ENCODE data around the gene PDXP. TPM values are rescaled to one million over a fixed set of nuclear protein-coding genes. Genes with fewer than 3 reads are reported as not detected.

PDXP gene
- total and polyA plus RNA-seq, 2 of the 13 experiments (the other 11 are each of a cell fraction or from before 2014, with no cell fraction given): 58.2 to 70.6 TPM

DNA sequence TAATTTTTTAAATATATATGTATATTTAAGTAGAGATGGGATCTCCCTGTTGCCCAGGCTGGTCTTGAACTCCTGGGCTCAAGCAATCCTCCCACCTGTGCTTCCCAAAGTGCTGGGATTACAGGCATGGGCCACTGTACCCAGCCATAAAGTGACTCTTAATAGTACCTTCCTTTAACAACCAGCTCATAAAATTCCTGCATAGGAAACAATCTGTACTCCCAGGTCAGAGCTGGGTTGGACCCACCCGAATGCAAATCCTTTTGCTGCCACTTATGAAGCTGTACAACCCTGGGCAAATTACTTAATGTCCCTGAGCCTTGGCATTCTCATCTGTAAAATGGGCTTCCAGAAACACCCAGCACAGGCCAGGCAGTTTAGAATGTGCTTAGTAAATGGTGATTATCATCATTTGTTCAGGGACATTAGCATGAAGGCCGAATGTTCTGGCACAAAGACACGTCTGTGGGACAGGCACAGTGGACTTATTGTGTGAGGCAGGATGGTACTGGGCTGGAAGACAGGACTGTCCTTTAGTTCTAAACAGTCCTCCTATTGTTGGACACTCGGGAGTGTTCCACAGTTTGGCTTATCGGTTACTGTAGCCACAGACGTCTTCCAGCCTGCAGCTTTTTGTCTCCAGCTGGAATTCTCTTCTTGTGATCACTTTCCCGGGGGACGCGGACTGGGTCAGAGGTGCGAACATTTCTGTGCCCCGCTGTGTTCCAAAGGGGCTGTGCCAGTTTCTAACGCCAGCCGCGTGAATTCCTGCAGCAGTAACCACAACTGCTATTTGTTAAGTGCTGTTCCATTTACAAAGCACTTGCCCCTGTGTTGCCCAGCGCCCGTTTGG, 6.0 kb downstream of the PDXP start:
- ATAC-seq (0 out of 3 replicates have a peak, but pooled peaks have one; percentile 5), DNase-seq (ENCODE audit: low spot score) (peak; percentile 62), FAIRE-seq (no peak)
- Histone ChIP-seq H3K27ac (ENCODE audit: extremely low read length, insufficient read depth, low read length) (peak overlapping the region; percentile 30), H3K27me3 (ENCODE audit: control insufficient read depth in 1 of 2, insufficient read depth in 2 of 2, low read length in 2 of 2) (no peaks in the 10 kb centered on the region; a peak in 1 of 5 replicates), H3K79me2 (ENCODE audit: insufficient read depth, low read length) (peaks cover 55% of the 10 kb centered on the region), H3K4me2 (ENCODE audit: low read depth, low read length) (no peak overlapping the region), H2AFZ (ENCODE audit: low read length) (no peak overlapping the region), H3K9ac (ENCODE audit: insufficient read depth, low read depth, low read length) (peak overlapping the region; percentile 23; the same call in 1 of the 2 replicates), H3K36me3 (replicated peaks in 1 of 2; ENCODE audit: control insufficient read depth in 1 of 2, insufficient read depth in 2 of 2, low read length in 2 of 2) (peaks cover 17 to 29% of the 10 kb centered on the region in 2 experiments), H3K4me3 (replicated peaks in 1 of 3; ENCODE audit: insufficient read depth in 1 of 3, low read depth in 2 of 3, low read length in 3 of 3) (no peak overlapping the region), H4K20me1 (ENCODE audit: insufficient read depth, low read length) (peaks cover 59% of the 10 kb centered on the region), H3K9me3 (ENCODE audit: low read length) (no peaks in the 10 kb centered on the region), H3K4me1 (ENCODE audit: insufficient read depth, low read length) (peaks cover 71% of the 10 kb centered on the region)
- POLR2A ChIA-PET: interaction anchor here (1.4 to 11.2 kb wide), 4 partner anchors 11 to 27 kb away, joined by 3 to 242 read pairs (median 62); partner anchors contain the start of genes LGALS1 and SH3BP1
- BruUV-seq (replicated peaks): no TSS peak
- WGBS (ENCODE audit: low lambda C conversion rate): 80% methylated on average over 16 of the region's 16 CpGs
- intact Hi-C loops (cut with micrococcal nuclease; ENCODE audit: unreplicated experiment) (no loop called here), in situ Hi-C loops (cut with HindIII; ENCODE audit: extremely low pct_ligation_motif_present, low pct_unique_long_range_greater_than_20kb) (no loop called here)
- CTCF ChIA-PET (ENCODE audit: low intra/inter-chr PET ratio, low total read pairs): no interaction called here
- TF ChIP-seq, protein P1, sequence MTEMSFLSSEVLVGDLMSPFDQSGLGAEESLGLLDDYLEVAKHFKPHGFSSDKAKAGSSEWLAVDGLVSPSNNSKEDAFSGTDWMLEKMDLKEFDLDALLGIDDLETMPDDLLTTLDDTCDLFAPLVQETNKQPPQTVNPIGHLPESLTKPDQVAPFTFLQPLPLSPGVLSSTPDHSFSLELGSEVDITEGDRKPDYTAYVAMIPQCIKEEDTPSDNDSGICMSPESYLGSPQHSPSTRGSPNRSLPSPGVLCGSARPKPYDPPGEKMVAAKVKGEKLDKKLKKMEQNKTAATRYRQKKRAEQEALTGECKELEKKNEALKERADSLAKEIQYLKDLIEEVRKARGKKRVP (CRISPR knock-in tag; IDR thresholded peaks at IDR 0.05): no peak
- TF ChIP-seq, protein P2, sequence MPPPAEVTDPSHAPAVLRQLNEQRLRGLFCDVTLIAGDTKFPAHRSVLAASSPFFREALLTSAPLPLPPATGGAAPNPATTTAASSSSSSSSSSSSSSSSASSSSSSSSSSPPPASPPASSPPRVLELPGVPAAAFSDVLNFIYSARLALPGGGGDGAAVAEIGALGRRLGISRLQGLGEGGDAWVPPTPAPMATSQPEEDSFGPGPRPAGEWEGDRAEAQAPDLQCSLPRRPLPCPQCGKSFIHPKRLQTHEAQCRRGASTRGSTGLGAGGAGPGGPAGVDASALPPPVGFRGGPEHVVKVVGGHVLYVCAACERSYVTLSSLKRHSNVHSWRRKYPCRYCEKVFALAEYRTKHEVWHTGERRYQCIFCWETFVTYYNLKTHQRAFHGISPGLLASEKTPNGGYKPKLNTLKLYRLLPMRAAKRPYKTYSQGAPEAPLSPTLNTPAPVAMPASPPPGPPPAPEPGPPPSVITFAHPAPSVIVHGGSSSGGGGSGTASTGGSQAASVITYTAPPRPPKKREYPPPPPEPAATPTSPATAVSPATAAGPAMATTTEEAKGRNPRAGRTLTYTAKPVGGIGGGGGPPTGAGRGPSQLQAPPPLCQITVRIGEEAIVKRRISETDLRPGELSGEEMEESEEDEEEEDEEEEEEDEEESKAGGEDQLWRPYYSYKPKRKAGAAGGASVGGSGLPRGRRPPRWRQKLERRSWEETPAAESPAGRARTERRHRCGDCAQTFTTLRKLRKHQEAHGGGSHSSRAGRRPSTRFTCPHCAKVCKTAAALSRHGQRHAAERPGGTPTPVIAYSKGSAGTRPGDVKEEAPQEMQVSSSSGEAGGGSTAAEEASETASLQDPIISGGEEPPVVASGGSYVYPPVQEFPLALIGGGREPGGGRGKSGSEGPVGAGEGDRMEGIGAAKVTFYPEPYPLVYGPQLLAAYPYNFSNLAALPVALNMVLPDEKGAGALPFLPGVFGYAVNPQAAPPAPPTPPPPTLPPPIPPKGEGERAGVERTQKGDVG (CRISPR knock-in tag; IDR thresholded peaks at IDR 0.05; ENCODE audit: borderline replicate concordance): 0 out of 2 replicates have a peak, but pooled peaks have one; percentile 39
- TF ChIP-seq HNRNPL (IDR thresholded peaks at IDR 0.05; ENCODE audit: low read depth, low read length) (0 out of 2 replicates have a peak, but pooled peaks have one; percentile 42), RCOR2 (CRISPR knock-in tag; IDR thresholded peaks at IDR 0.05) (peak; percentile 94), GLI4 (CRISPR knock-in tag; IDR thresholded peaks at IDR 0.05; ENCODE audit: borderline replicate concordance) (no peak), KDM1A (CRISPR knock-in tag; IDR thresholded peaks at IDR 0.05) (peak; percentile 92; the same call in 1 of the 2 replicates), NFKBIZ (CRISPR knock-in tag; IDR thresholded peaks at IDR 0.05) (no peak), ELF4 (CRISPR knock-in tag; IDR thresholded peaks at IDR 0.05; ENCODE audit: borderline replicate concordance) (no peak), ZNF780A (CRISPR knock-in tag; IDR thresholded peaks at IDR 0.05) (0 out of 2 replicates have a peak, but pooled peaks have one; percentile 33), HDAC2 (CRISPR knock-in tag; IDR thresholded peaks at IDR 0.05) (0 out of 2 replicates have a peak, but pooled peaks have one; percentile 20), ZMYM2 (CRISPR knock-in tag; IDR thresholded peaks at IDR 0.05) (peak; percentile 56; the same call in 1 of the 2 replicates), ZNF24 (IDR thresholded peaks at IDR 0.05) (peak; percentile 27; the same call in 1 of the 2 replicates), SSRP1 (CRISPR knock-in tag; IDR thresholded peaks at IDR 0.05) (0 out of 2 replicates have a peak, but pooled peaks have one; percentile 49)
- TF ChIP-seq, protein P3, sequence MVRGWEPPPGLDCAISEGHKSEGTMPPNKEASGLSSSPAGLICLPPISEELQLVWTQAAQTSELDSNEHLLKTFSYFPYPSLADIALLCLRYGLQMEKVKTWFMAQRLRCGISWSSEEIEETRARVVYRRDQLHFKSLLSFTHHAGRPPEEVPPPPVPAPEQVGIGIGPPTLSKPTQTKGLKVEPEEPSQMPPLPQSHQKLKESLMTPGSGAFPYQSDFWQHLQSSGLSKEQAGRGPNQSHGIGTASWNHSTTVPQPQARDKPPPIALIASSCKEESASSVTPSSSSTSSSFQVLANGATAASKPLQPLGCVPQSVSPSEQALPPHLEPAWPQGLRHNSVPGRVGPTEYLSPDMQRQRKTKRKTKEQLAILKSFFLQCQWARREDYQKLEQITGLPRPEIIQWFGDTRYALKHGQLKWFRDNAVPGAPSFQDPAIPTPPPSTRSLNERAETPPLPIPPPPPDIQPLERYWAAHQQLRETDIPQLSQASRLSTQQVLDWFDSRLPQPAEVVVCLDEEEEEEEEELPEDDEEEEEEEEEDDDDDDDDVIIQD (CRISPR knock-in tag; IDR thresholded peaks at IDR 0.05; ENCODE audit: low read depth): no peak
- TF ChIP-seq, protein P4, sequence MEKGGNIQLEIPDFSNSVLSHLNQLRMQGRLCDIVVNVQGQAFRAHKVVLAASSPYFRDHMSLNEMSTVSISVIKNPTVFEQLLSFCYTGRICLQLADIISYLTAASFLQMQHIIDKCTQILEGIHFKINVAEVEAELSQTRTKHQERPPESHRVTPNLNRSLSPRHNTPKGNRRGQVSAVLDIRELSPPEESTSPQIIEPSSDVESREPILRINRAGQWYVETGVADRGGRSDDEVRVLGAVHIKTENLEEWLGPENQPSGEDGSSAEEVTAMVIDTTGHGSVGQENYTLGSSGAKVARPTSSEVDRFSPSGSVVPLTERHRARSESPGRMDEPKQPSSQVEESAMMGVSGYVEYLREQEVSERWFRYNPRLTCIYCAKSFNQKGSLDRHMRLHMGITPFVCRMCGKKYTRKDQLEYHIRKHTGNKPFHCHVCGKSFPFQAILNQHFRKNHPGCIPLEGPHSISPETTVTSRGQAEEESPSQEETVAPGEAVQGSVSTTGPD (CRISPR knock-in tag; IDR thresholded peaks at IDR 0.05): peak; percentile 69; the same call in 1 of the 2 replicates

Measured in HepG2 (cell line).